Measurements from ENCODE around the gene ARHGAP44.

ARHGAP44 gene

DNA sequence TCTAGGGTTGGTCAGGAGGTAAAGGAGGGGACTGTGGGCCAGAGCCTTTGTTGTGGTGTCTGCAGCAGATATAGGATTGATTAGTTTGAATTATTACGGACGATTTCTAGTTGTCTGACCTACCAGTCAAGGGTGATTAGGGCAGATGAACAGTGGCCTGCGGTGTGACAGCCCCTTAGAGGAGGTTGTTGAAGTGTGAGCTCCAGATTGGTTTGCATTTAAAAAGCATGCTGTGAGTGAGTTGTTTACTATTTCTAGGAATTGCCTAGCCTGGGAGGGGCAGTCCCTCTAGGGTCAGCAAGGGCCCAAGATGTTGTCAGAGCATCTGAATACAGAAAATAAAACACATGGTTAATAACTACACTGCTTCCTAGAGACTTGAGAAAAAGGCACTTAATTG lies 108.8 kb downstream of the ARHGAP44 start:
- DNase-seq (ENCODE audit: low read depth, low spot score) = peak; percentile 59

DNA sequence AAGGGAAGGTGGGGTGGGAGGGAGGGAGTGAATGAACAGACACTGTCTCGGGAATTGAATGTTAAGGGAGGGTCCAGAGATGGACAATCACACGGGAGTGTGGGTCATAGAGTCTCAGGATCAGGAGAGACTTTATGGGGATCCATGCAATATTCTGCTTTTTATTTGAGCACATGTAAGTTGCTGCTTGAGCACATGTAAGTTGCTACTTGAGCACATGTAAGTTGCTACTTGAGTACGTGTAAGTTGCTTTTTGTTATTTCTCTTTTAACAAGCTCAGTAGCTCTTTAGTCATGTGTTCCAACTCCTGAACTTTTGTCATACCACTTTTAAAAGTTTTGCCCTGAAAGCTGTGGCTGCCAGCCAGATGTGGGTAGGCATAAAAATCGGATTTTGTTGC lies 110.3 kb downstream of the ARHGAP44 start:
- no peak for DNase-seq (ENCODE audit: low read depth, low spot score)

DNA sequence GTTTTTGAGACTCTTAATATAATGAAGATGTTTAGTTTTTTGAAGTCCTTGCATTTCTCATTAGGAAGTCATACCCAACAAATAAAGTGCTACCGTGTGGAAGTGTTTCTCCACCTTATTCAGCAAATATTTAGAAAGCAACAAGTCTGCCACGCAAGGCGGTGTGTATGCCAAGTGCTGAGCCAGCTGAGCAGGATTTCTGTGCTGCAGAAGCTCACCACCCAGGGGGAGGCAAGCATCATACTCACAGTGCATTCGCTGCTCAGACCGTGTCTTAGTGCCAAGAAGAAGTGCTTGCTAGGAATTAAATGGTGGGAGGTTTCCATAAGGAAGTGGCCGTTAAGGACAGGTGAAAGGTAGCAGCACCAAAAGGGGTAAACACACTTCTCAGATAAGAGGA lies 111.2 kb downstream of the ARHGAP44 start:
- DNase-seq (ENCODE audit: low read depth, low spot score) = no peak

DNA sequence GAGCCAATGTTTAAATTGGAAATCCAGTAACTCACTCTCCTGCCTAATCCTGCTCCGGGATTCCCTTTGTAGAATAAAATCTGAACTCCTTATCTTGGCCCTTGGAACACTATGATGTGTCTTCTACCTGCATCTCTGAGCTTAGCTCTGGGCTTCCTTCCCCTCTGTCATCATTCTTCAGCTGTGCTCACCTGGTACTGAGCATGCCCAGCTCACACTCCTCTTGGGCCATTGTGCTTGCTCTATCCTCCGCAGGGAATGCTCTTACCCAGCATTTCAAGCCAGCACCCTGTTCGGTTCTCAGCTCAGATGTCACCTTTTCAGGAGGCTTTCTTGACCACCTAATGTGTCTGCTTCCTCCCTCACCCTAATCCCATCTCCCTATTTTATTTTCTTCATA lies 112.7 kb downstream of the ARHGAP44 start:
- DNase-seq (ENCODE audit: low read depth, low spot score) = no peak

DNA sequence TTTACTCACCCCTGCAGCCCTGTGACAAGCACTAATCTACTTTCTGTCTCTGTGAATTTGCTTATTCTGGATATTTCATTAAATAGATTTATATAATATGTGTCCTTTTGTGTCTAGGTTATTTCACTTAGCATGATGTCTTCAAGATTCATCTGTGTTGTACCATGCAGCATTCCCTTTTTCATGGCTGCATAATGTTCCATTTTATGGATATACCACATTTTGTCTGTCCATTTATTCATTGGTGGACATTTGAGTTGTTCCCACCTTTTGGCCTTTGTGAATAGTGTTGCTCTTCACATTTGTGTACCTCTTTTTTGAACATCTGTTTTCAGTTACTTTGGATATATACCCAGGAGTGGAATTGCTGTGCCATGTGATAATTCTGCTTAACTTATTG lies 118.2 kb downstream of the ARHGAP44 start:
- no peak for DNase-seq (ENCODE audit: low read depth, low spot score)

DNA sequence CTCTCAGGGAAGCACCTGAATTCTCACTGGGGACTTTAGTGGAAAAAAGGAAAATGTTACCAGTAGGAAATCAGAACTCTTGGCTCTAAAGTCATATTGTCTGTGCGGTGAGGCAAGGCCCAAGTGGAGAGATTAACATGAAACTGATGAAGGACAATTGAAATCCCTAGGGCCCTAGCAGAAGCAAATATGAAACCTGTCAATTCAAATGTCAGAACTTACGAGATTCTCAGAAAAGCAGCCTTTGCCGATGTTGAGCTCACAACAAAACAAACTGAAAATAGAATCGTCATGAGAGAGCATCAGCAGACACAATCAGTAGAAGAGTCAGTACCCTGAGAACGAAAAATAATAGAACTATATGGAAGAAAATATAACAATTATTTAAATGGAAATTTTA lies 119.7 kb downstream of the ARHGAP44 start:
- DNase-seq (ENCODE audit: low read depth, low spot score) = no peak

DNA sequence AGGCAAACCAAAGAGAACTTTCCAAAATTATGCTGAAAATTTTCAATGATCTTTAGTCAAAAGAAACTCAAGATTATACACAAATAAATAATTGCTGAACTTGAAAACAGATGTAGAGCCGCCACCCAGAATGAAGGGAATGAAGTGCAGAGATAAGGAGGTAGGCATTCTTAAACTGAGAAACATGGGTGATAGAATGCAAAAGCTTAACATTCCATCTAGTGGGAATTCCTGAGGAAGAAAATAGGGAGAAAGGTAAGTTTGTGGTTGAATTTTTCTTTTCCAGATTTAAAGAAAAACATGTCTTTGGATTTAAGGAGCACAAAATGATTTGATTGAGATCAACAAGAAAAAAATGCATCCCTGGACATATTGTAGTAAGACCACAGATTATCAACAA lies 120.2 kb downstream of the ARHGAP44 start:
- DNase-seq (ENCODE audit: low read depth, low spot score) = no peak

DNA sequence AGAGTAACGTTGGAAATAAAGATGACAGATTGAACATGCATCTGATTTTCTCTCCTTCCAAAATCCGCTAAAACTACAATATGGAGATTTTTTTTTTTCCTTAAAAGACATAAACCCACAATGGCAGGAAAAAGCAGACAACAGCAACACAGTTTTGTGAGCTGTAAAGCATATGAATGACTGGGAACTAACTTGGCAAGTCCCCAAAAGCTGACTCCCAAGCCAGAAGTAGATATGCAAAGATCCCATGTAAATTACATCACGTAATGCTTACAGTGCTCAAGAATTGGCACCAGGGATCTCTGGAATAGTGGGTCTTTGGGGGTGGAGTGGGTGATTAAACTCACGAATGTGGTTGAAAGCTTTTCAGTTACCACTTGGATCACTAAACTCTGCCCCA lies 121.9 kb downstream of the ARHGAP44 start:
- DNase-seq (ENCODE audit: low read depth, low spot score) = no peak

DNA sequence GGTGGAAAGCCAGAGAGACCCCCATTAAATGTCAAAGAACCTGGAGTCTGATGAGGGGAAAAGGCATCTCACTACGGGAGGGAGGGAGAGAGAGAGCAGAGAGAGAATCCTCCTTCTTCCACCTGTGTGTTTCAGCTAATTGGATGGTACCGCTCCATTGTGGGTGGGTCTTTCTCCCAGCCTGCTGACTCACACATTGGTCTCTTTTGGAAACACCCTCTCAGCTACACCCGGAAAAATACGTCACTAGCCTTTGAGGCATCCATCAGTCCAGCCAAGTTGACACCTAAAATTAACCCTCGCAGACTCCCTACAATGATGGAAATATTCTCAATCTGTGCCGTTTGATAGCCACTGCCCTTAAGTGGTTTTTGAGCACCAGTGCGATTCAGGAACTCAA lies 128.1 kb downstream of the ARHGAP44 start:
- no peak for DNase-seq (ENCODE audit: low read depth, low spot score)

DNA sequence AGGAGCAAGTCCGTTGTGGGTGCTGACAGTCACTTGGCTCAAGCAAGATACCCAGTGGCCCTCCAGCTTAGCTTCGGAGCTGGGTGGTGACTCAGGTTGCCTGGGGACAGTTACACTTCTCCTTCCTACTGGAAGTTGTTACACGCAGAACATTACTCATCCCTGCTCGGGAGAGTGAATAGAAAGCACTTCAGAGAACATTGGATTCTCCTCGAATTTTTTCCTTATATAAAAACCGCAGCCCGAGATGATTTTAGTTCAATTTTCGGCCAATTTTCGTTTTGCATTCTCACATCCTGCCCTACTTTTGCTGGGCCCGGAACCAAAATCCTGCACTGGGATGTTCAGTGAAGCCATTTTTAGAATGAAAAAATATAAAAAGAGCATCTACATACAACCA lies 128.8 kb downstream of the ARHGAP44 start:
- no peak for DNase-seq (ENCODE audit: low read depth, low spot score)

DNA sequence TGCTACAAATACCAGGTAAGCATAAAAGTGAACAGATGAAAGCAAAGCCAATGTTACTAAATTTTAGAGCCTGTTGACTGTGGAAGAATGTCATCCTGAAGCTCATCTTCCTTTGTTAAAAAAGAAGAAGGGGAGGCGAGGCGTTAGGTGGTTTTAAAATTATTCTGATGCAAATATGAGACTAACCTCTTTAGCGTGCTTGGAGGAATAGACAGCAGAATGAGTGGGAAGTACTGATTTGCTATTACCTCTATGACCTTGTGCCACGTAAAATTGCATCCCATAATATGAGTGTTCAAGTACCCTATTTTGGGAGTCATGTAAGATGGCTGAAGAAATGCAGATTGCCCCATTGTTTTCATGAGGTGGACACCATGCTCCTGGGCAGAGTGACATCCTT lies 132.8 kb downstream of the ARHGAP44 start:
- DNase-seq (ENCODE audit: low read depth, low spot score) = no peak

DNA sequence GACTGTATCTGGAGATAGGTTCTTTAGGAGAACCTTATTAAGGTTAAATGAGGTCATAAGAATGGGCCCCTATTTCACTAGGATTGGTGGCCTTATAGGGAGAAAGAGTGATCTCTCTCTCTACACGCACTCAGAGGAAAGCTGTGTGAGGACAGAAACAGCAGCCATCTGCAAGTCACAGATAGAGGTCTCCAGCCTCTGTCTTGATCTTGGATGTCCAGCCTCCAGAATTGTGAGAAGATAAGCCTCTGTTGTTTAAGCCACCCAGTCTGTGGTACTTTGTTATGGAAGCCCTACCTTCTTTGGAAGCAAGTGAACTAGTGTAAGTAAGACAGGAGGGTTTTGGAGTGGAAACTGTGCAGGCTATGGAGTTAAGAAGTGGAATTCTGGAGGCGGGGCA lies 135.3 kb downstream of the ARHGAP44 start:
- DNase-seq (ENCODE audit: low read depth, low spot score) = no peak

DNA sequence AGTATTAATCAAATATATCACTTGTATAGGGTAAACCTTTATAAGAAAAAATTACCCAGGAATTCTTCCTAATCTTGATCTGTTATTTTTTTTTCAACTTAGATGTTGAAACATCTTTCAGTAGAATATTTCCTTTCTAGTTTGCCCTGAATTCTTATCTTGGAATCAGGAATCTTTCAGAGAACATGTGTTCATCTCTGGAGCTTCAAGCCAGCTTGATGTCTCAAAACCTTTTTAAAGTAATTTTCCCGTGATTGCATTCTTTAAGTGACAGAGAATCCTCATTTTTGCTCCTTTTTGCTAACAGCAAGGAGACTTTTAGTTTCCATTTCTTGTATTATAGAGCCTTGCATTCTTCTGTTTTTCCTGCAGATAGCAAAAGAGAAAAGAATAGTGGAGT lies 137.7 kb downstream of the ARHGAP44 start:
- DNase-seq (ENCODE audit: low read depth, low spot score) = no peak

DNA sequence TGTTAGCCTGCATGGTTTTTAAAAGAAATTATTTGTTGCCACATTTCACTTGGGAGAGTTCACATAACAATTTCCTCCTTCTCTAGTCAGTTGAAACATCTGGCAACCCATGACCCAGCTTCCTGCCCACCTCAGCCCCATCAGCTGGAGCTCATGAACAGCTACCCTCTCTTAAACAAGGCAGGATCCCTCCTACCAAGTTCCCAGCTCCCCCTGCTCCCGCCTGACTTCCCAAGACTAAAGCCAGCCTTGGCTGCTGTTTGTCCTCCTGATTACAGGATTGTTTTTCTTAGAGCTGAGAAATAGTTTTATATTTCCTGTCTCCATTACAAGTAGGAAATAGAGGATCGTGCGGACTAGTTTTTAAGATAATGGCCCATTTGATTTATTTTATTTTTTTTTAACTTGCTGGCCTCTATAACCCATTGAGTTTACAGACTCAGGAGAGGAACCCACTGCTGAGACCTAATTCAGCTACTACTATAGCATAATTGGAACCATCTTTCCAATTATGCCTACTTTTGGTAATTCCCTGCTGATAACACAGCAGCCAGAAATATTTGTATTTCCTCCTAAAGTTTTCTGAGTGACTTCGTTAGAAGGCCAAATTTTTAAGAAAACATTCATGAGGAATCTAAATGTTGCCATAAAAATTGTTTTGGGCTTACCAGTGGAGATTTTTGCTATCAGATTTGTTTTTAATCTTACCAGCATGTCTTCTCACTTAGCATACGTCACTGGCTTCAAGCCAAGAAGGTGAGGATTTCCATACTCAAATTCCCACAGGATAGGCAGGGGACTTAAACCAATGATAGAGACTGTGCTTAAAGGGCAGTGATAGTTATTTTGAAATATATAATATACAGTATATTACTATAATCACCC lies 138.5 kb downstream of the ARHGAP44 start:
- DNase-seq (ENCODE audit: low read depth, low spot score) = no peak

DNA sequence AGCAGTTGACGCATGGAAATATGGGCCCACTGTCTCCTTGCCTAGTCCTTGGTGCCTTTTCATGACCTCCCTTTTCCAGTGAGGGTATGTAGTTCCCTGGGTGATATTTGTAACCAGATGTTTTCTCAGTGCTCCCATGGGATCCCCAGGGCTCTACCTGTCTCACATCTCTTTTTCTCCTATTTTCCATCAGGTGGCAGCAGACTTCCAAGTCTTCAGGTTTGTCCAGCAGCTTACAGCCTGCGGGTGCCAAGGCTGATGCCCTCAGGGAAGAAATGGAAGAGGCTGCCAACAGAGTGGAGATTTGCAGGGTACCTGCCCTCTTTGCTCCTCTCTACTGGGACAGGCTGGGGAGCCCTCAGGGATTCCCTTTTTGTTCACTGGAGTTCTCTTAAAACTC lies 139.4 kb downstream of the ARHGAP44 start:
- peak; percentile 32 for DNase-seq (ENCODE audit: low read depth, low spot score)

DNA sequence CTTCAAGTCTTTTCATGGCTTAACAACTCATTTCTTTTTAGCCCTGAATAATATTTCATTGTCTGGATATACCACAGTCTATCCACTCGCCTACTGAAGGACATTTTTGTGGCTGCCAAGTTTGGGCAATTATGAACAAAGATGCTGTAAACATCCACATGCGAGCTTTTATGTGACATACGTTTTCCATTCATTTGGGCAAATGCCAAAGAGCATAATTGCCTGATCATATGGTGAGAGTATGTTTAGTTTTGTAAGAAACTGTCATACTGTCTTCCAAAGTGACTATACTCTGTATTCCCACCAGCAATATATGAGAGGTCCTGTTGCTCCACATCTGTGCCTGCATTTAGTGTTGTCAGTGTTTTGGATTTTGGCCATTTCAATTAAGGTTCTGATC lies 147.2 kb downstream of the ARHGAP44 start:
- DNase-seq (ENCODE audit: low read depth, low spot score) = no peak

DNA sequence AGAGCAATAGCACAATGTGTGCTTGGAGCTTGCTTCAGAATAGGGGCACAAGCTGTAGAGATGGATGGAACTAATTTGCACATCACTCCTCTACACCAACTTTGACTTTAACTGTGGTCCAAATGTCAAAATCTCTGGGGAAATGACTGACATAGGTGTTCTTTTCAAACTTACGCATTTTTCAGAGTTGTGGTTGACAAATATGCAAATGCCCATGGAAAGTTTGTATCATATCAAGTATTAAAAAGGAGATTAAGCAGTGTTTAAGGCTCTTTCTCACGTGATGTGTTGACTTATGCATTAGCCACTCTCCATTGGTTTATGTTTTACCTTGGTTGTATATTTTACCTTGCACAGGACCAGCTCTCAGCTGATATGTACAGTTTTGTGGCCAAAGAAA lies 151.4 kb downstream of the ARHGAP44 start:
- no peak for DNase-seq (ENCODE audit: low read depth, low spot score)

DNA sequence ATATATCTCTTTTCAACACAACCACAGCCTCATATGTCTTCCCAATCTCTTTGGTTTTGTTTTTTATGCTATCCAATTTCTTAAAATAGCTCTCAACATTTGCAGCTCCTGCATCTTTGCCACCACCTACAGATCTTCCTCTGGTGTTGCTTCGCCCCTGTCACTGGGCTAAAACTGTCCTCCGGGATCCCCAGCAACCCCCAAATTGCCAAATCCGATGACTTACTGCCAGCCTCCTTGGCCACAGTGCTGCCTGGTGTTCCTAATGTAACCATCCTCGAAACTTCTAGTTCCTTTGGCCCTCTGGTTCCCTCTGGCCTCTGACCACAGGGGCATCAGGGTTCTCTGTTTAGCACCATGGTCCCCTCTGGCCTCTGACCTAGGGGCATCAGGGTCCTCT lies 157.7 kb downstream of the ARHGAP44 start:
- no peak for DNase-seq (ENCODE audit: low read depth, low spot score)

DNA sequence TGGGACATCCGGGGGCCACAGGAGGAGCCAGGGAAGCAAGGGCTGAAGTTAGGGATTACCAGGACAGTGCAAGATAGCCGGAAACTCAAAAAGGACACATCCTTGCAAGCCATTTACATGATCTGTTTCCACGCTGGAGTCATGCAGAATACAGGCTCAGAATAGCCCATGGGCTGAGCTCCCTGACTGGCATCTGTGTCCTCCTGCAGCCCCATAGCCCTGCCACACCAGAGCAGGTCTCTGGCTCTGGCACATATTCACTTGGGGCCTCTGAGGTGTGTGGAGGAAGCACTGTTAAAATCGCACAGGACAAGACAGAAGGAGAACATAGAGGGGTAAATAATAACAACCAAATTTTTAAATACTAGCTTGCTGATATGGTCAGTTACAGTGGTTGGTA lies 162.7 kb downstream of the ARHGAP44 start:
- DNase-seq (ENCODE audit: low read depth, low spot score) = no peak

DNA sequence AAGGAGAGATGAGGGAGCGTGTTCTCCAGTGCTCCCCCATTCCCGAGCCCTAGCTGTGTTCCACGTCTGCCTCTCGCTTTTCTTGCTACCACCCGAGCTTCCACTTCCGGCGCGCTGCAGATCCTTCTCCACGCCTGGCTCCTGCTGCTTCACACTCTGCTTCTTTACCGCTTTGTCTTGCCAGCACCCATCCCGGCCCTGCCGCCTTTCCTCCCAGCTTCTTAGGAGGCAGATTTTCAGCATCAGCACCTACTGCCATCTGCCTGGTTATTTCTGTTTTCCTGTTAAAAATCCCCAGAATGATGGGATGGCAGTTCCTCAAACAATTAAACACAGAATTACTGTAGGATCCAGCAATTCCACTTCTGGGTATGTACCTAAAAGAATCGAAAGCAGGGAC lies 163.9 kb downstream of the ARHGAP44 start:
- no peak for DNase-seq (ENCODE audit: low read depth, low spot score)

DNA sequence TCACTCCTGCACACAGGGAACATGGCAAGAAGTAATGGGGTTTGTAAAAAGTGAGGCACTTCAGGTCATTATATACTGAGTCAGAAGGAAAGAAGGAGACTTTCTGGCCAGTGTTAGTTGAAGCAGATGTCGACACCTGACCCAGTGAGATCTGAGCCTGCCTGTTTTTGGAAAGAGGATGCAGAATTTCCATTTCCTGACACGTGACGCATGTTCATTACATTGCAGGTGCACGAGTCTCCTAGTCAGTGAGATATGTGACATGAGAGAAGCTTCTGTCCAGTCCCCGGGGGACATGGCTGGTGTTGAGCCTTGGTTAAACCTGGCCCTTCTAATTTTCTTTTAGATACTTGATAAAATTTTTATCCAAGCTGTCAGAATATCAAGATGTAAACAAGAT lies 166.2 kb downstream of the ARHGAP44 start:
- no peak for DNase-seq (ENCODE audit: low read depth, low spot score)

DNA sequence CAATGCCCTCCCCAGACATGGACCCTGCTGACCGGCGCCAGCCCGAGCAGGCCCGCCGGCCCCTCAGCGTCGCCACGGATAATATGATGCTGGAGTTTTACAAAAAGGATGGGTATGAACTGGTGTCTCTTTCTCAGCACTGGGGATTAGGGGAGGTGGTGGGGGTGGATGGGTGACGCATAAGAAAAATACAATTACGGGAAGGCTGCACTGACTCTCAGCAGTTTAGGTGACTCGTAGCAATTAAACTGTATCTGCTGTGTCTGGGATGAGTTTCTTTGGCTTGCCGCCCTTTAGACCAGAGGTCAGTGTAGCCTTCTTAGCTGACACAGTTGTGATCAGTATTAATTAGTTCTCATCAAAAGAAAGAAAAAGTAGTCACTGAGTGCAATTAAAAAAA lies 169.5 kb downstream of the ARHGAP44 start:
- DNase-seq (ENCODE audit: low read depth, low spot score) = no peak

DNA sequence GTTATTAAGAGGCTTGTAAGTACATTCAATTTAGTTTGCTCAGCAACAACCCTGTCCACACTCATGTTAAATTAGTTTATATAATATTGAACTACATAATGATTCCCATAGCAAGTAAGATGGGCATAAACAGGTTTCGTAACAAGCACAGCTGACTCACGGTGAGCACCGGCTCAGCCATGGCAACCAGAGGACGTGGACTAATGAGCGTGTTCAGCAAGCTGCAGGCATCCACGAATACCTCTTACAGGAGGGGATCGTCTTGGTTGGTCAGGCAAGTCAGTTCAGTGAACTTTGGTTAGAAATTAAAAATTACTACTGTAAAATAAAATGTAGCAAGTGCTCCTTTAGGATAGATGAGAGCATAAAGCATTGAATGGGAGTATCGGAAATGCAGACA lies 170.1 kb downstream of the ARHGAP44 start:
- DNase-seq (ENCODE audit: low read depth, low spot score) = no peak

DNA sequence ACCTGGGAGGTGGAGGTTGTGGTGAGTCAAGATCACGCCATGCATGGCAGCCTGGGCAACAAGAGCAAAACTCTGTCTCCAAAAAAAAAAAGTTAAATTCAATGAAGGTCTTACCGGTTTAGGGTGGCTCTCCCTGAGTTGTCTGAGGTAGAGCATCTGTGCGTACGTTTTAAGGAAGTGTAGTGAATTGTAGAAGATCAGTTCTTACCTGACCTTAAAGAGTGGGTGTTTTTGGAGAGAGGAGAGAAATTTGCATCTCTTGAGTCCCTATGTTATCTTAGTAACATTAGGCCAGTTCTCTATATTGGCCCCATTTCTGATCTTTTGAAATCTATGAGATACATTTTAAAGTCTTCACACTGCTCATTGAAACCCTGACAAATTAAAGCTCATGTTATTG lies 172.4 kb downstream of the ARHGAP44 start:
- DNase-seq (ENCODE audit: low read depth, low spot score) = no peak

All from ELF-1 (cell line).